Activated naive CD4-positive, alpha-beta T cell treated with anti-CD3 and anti-CD28 coated beads for 36 hours (primary cell): Measurements from ENCODE around the gene CNPPD1. TPM values are rescaled to one million over a fixed set of nuclear protein-coding genes. Genes with fewer than 3 reads are reported as not detected.

Experiments
- CTCF ChIA-PET: fragments of 350-600 bp; sonication (Branson Sonifier 250); formaldehyde crosslinking; loops from one replicate; lab custom pipeline; 2021; ENCODE audit warnings: antibody characterized with exemption; lab: Charles Lee
- DNase-seq: peaks from one replicate; pipeline ENCODE4 v3.0.0-alpha.2; 2020
- H3K27ac Mint-ChIP-seq: one replicate; pipeline ENCODE4 v1.8.0; 2021; ENCODE audit warnings: mild to moderate bottlenecking, mixed read lengths
- H3K27me3 Mint-ChIP-seq: one replicate; pipeline ENCODE4 v1.8.0; 2021; ENCODE audit warnings: low read depth, mixed read lengths
- H3K36me3 Mint-ChIP-seq: one replicate; pipeline ENCODE4 v1.8.0; 2021; ENCODE audit warnings: low read depth, mixed read lengths
- H3K4me1 Mint-ChIP-seq: one replicate; pipeline ENCODE4 v1.8.0; 2021; ENCODE audit warnings: low read depth, mixed read lengths
- H3K4me3 Mint-ChIP-seq: one replicate; pipeline ENCODE4 v1.8.0; 2021; ENCODE audit warnings: mild to moderate bottlenecking, moderate library complexity, mixed read lengths
- H3K9me3 Mint-ChIP-seq: one replicate; pipeline ENCODE4 v1.8.0; 2021; ENCODE audit warnings: mixed read lengths
- intact Hi-C: fragments of 100-400 bp; cut with micrococcal nuclease; formaldehyde crosslinking; loops from one replicate; pipeline ENCODE4 v1.15.1; 2023
- total RNA-seq, 2 experiments: library from RNA; stranded (reverse); gene quantifications; one replicate each; pipeline ENCODE4 v1.2.3, GENCODE V29; 2021

The CNPPD1 gene
- total RNA-seq, 2 experiments from 2014 or later: 27.0 to 31.4 TPM

DNA sequence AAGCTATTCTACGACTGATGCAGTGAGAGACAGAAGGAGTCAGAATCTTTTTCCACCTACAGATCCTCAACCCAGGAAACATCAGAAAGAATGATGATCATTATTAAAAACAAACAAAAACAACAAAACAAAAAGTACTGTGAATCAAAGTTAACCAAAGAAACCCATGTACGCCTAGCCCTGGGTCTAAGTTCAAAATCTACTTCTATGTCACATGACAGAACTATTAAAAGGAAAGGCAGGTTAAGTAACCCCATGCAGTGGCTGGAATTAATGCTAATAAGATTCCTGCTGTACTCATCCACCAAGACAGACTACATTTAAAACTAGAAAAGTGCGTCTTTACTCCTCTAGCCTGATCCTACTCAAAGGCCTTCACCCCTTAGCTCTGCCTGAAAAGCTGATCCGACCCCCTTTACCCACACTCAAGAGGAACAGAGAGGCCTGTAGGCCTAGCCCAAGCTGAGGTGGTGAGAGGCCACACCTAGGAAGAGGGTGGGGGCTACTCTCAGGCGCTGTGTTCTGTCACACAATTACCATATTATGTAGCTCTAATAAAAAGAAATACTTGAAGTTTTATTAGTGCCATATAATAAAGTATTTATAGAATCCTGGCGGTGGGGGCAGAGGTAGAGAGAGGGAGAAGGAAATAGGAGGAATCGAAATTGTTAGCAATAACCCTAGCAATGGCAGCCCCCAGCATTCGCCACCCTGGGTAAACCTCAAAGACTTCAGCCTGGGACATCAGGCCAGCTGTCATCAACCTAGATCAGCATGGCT, 53.2 kb downstream of the CNPPD1 start:
- intact Hi-C loops: no loop called here
- no peaks in the 10 kb centered on the region for H3K27me3 Mint-ChIP-seq
- CTCF ChIA-PET: interaction anchor here (0.9 to 9.3 kb wide), 8 partner anchors 20 to 225 kb away, joined by 3 to 82 read pairs (median 3); no protein-coding TSS in a partner anchor
- H3K4me1 Mint-ChIP-seq: peaks cover 11% of the 10 kb centered on the region
- DNase-seq: no peak
- no peak overlapping the region for H3K27ac Mint-ChIP-seq
- no peak overlapping the region for H3K4me3 Mint-ChIP-seq
- no peaks in the 10 kb centered on the region for H3K9me3 Mint-ChIP-seq
- H3K36me3 Mint-ChIP-seq: no peaks in the 10 kb centered on the region

DNA sequence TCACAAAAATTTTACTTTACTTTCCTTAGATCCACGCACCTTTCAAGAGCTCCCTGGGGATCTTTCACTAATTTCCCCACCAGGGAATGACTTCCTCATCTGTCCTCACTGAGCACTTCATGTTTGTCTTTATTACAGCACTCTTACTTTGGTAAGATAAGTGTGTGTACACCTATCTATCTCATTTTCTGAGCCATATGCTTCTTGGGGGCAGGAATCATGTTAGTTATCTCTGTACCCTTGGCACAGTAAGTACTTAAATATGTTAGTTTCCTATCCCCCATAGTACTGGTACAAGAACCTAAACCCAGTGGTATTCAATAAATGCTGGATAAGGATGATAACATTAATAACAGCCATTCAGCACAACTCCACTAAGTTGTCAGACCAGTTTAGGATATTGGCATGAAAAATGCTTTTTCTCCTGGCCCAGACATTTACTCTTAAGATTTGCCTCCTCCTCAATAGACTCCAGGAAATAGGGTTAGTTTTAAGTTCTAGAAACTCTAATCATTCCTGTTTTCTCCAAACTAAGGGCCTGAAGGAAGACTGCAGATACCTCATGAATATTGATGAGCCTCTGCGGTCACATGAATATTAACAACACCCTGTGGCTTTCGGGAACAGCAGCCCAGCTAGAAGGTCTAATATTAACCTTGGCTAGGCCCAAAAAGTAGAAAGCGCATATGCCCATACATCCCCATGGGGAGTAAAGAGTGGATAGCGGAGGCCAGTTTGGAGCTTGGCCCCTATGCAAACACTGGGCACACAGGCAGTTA, 54.3 kb downstream of the CNPPD1 start:
- CTCF ChIA-PET: interaction anchor here (0.7 to 9.3 kb wide), 14 partner anchors 18 to 1328 kb away, joined by 3 to 82 read pairs (median 4); no protein-coding TSS in a partner anchor
- Mint-ChIP-seq H3K4me3 (no peak overlapping the region), H3K4me1 (peaks cover 11% of the 10 kb centered on the region), H3K36me3 (no peaks in the 10 kb centered on the region), H3K27ac (no peak overlapping the region), H3K27me3 (no peaks in the 10 kb centered on the region), H3K9me3 (no peaks in the 10 kb centered on the region)
- intact Hi-C loops: no loop called here
- no peak for DNase-seq

Other genes with a start within 250 kb of the CNPPD1 start
- not detected for gene CDK5R2, start 217.3 kb downstream of the CNPPD1 start, total RNA-seq
- gene FEV, start 191.7 kb downstream of the CNPPD1 start, total RNA-seq: not detected
- gene CRYBA2, start 183.5 kb downstream of the CNPPD1 start, total RNA-seq: not detected
- gene CFAP65, start 135.4 kb downstream of the CNPPD1 start, total RNA-seq: not detected
- gene IHH, start 116.0 kb downstream of the CNPPD1 start, total RNA-seq: not detected
- 10 to 100 TPM; 24.4 to 26.6 TPM for gene NHEJ1, start 16.1 kb downstream of the CNPPD1 start, total RNA-seq
- gene SLC23A3, start 6.9 kb downstream of the CNPPD1 start, total RNA-seq: under 1 TPM; 0.84 to 0.95 TPM
- gene RETREG2, start 1.4 kb upstream of the CNPPD1 start, total RNA-seq: 10 to 100 TPM; 44.0 to 44.1 TPM
- 10 to 100 TPM; 32.6 to 33.6 TPM for gene ZFAND2B, start 29.9 kb upstream of the CNPPD1 start, total RNA-seq
- gene ABCB6, start 42.0 kb upstream of the CNPPD1 start, total RNA-seq: 1 to 10 TPM; 7.0 to 7.5 TPM
- gene ATG9A, start 52.7 kb upstream of the CNPPD1 start, total RNA-seq: 10 to 100 TPM; 26.0 to 27.7 TPM
- 10 to 100 TPM; 87.7 to 88.5 TPM for gene ANKZF1, start 52.9 kb upstream of the CNPPD1 start, total RNA-seq
- 1 to 10 TPM; 2.1 TPM for gene GLB1L, start 68.5 kb upstream of the CNPPD1 start, total RNA-seq
- gene STK16, start 68.6 kb upstream of the CNPPD1 start, total RNA-seq: 10 to 100 TPM; 33.7 to 35.5 TPM
- gene TUBA4B, start 76.3 kb upstream of the CNPPD1 start, total RNA-seq: not detected
- 100 to 1,000 TPM; 112 to 116 TPM for gene TUBA4A, start 77.0 kb upstream of the CNPPD1 start, total RNA-seq
- gene DNAJB2, start 102.4 kb upstream of the CNPPD1 start, total RNA-seq: 10 to 100 TPM; 24.6 to 24.9 TPM
- not detected for gene PTPRN, start 132.5 kb upstream of the CNPPD1 start, total RNA-seq
- gene RESP18, start 155.8 kb upstream of the CNPPD1 start, total RNA-seq: not detected
- gene DNPEP, start 211.0 kb upstream of the CNPPD1 start, total RNA-seq: 10 to 100 TPM; 67.1 to 74.2 TPM
- gene DES, start 241.5 kb upstream of the CNPPD1 start, total RNA-seq: not detected